ENCODE measurements around the gene MRC2. TPM values are rescaled to one million over a fixed set of nuclear protein-coding genes. Genes with fewer than 3 reads are reported as not detected.
"Not testable (repeated sequence)": the region's sequence is repeated elsewhere in the genome, so short reads cannot be mapped to it uniquely, and the experiment has no call there.

Gene MRC2
- polyA plus RNA-seq, 1 experiment, result 61.6 TPM

- H3K27ac ChIP-seq (ENCODE audit: low read depth, low read length), result no peak overlapping the region
- DNase-seq (ENCODE audit: low read depth, low spot score), result no peak
- H3K9me3 ChIP-seq (ENCODE audit: control insufficient read depth, insufficient read depth, low read length), result no peaks in the 10 kb centered on the region
- no peak overlapping the region for H3K4me3 ChIP-seq (ENCODE audit: low read depth, low read length)
- H3K27me3 ChIP-seq (ENCODE audit: control insufficient read depth, insufficient read depth, low read length), result no peaks in the 10 kb centered on the region
- TF ChIP-seq CTCF (IDR thresholded peaks at IDR 0.05; ENCODE audit: low read depth, low read length), result no peak
- ChIA-PET POLR2A (no interaction called here), CTCF (interaction anchor here (0.9 kb wide), 1 partner anchor 14 kb away, joined by 3 read pairs; no protein-coding TSS in a partner anchor)
These were observed 26.7 kb upstream of the MRC2 start for GRCh38 chr17:62600805-62601204.

DNA sequence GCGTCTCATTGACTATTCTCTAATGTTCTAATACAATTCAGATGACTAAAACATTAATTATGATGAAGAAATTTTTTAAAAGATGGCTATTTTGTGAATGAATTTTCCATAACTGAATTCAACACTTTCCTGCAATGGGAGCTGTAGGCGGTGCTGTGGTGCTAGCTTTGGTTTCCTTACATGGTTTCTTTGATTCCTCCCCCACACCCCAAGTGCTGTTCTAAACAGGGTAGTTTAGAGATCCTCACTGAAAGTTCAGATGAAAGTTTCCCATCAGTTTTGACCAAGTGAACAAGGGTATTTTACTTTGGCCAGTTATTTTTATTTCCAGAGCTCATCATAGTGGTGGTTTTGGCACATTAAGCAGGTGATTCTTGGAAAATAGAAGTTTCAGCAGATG is 26.0 kb upstream of the MRC2 start:
- ChIA-PET POLR2A (no interaction called here), CTCF (no interaction called here)
- H3K27me3 ChIP-seq (ENCODE audit: control insufficient read depth, insufficient read depth, low read length), result no peaks in the 10 kb centered on the region
- DNase-seq (ENCODE audit: low read depth, low spot score), result no peak
- TF ChIP-seq CTCF (IDR thresholded peaks at IDR 0.05; ENCODE audit: low read depth, low read length), result no peak
- H3K27ac ChIP-seq (ENCODE audit: low read depth, low read length), result no peak overlapping the region
- H3K4me3 ChIP-seq (ENCODE audit: low read depth, low read length), result no peak overlapping the region
- H3K9me3 ChIP-seq (ENCODE audit: control insufficient read depth, insufficient read depth, low read length), result no peaks in the 10 kb centered on the region

DNA sequence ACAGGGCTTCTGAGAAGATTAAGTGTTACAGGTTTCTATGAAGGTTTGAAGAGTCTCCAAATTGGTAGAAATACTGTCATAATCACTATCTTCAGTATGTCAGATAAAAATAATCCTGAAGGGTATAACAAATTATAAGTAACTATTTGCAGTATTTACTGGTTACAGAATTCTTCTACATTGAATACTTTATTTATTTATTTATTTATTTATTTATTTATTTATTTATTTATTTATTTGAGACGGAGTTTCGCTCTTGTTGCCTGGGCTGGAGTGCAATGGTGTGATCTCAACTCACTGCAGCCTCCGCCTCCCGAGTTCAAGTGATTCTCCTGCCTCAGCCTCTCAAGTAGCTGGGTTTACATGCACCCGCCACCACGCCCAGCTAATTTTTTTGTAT is 23.7 kb upstream of the MRC2 start:
- H3K9me3 ChIP-seq (ENCODE audit: control insufficient read depth, insufficient read depth, low read length); CTCF ChIA-PET; H3K4me3 ChIP-seq (ENCODE audit: low read depth, low read length); POLR2A ChIA-PET; H3K27ac ChIP-seq (ENCODE audit: low read depth, low read length); DNase-seq (ENCODE audit: low read depth, low spot score); H3K27me3 ChIP-seq (ENCODE audit: control insufficient read depth, insufficient read depth, low read length): not testable (repeated sequence)

- H3K27me3 ChIP-seq (ENCODE audit: control insufficient read depth, insufficient read depth, low read length), result no peaks in the 10 kb centered on the region
- no peak for TF ChIP-seq CTCF (IDR thresholded peaks at IDR 0.05; ENCODE audit: low read depth, low read length)
- H3K27ac ChIP-seq (ENCODE audit: low read depth, low read length), result no peak overlapping the region
- no peaks in the 10 kb centered on the region for H3K9me3 ChIP-seq (ENCODE audit: control insufficient read depth, insufficient read depth, low read length)
- POLR2A ChIA-PET, result no interaction called here
- no peak overlapping the region for H3K4me3 ChIP-seq (ENCODE audit: low read depth, low read length)
- no peak for DNase-seq (ENCODE audit: low read depth, low spot score)
- CTCF ChIA-PET, result interaction anchor here (0.6 kb wide), 1 partner anchor 63 kb away, joined by 3 read pairs; no protein-coding TSS in a partner anchor
These were observed 21.9 kb upstream of the MRC2 start for GRCh38 chr17:62605588-62605987.

- CTCF ChIA-PET, result interaction anchor here (1.1 kb wide), 1 partner anchor 58 kb away, joined by 3 read pairs; no protein-coding TSS in a partner anchor
- Histone ChIP-seq H3K9me3 (ENCODE audit: control insufficient read depth, insufficient read depth, low read length) (no peaks in the 10 kb centered on the region), H3K4me3 (ENCODE audit: low read depth, low read length) (no peak overlapping the region), H3K27me3 (ENCODE audit: control insufficient read depth, insufficient read depth, low read length) (no peaks in the 10 kb centered on the region), H3K27ac (ENCODE audit: low read depth, low read length) (no peak overlapping the region)
- POLR2A ChIA-PET, result no interaction called here
- no peak for TF ChIP-seq CTCF (IDR thresholded peaks at IDR 0.05; ENCODE audit: low read depth, low read length)
- no peak for DNase-seq (ENCODE audit: low read depth, low spot score)
These were observed 16.2 kb upstream of the MRC2 start for GRCh38 chr17:62611292-62611691.

DNA sequence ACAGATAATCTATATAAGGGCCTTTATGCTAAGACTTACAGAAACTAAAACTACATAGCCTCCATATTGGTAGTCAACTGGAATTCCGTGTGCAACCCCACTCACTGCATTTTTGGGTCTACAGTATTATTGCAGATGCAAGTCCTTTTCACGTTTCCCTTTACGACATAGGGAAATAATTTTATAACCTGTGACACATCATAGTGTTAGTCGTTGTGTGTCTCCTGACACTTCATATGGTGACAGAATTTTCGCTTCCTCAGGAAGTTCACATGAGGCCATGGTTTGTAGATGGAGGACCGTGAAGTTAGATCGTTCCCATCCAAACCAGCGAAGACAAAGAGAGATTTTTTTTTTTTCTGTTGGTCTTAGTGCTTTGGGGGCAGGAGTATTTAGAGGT is 15.7 kb upstream of the MRC2 start:
- TF ChIP-seq CTCF (IDR thresholded peaks at IDR 0.05; ENCODE audit: low read depth, low read length), result no peak
- Histone ChIP-seq H3K9me3 (ENCODE audit: control insufficient read depth, insufficient read depth, low read length) (no peaks in the 10 kb centered on the region), H3K27me3 (ENCODE audit: control insufficient read depth, insufficient read depth, low read length) (no peaks in the 10 kb centered on the region), H3K4me3 (ENCODE audit: low read depth, low read length) (no peak overlapping the region), H3K27ac (ENCODE audit: low read depth, low read length) (no peak overlapping the region)
- CTCF ChIA-PET, result no interaction called here
- POLR2A ChIA-PET, result no interaction called here
- no peak for DNase-seq (ENCODE audit: low read depth, low spot score)

- POLR2A ChIA-PET; H3K27me3 ChIP-seq (ENCODE audit: control insufficient read depth, insufficient read depth, low read length); DNase-seq (ENCODE audit: low read depth, low spot score); H3K27ac ChIP-seq (ENCODE audit: low read depth, low read length); H3K4me3 ChIP-seq (ENCODE audit: low read depth, low read length); H3K9me3 ChIP-seq (ENCODE audit: control insufficient read depth, insufficient read depth, low read length); CTCF ChIA-PET: not testable (repeated sequence)
These were observed 15.2 kb upstream of the MRC2 start for GRCh38 chr17:62612289-62612688.

- POLR2A ChIA-PET, result interaction anchor here (1.7 kb wide), 1 partner anchor 14 kb away, joined by 4 read pairs; no protein-coding TSS in a partner anchor
- H3K27ac ChIP-seq (ENCODE audit: low read depth, low read length); CTCF ChIA-PET; DNase-seq (ENCODE audit: low read depth, low spot score); H3K27me3 ChIP-seq (ENCODE audit: control insufficient read depth, insufficient read depth, low read length); H3K9me3 ChIP-seq (ENCODE audit: control insufficient read depth, insufficient read depth, low read length); H3K4me3 ChIP-seq (ENCODE audit: low read depth, low read length): not testable (repeated sequence)
These were observed 14.4 kb upstream of the MRC2 start for GRCh38 chr17:62613095-62613494.

Data from AG04450 (cell line).